ENCODE results near the gene RASL11B. TPM values are rescaled to one million over a fixed set of nuclear protein-coding genes. Genes with fewer than 3 reads are reported as not detected.

RASL11B gene
- total and polyA plus RNA-seq, 10 of the 15 experiments (the other 5 are each of a cell fraction or from before 2014, with no cell fraction given), result 0.06 to 0.45 (median 0.08) TPM; not detected in 5

GRCh38 chr4:52861879-52862616, at the start of gene RASL11B (continued):
- TF ChIP-seq CEBPZ (IDR thresholded peaks at IDR 0.05; ENCODE audit: low read depth, low read length) (no peak), RELB (IDR thresholded peaks at IDR 0.05; ENCODE audit: low read depth) (no peak), E4F1 (IDR thresholded peaks at IDR 0.05; ENCODE audit: borderline replicate concordance, partially characterized antibody) (no peak), STAT3 (IDR thresholded peaks at IDR 0.05; ENCODE audit: low read depth, low read length) (no peak), ELK1 (IDR thresholded peaks at IDR 0.05; ENCODE audit: low read depth, low read length) (no peak), ZNF24 (IDR thresholded peaks at IDR 0.05) (no peak), KAT2A (conservative IDR thresholded peaks at IDR 0.05; ENCODE audit: control insufficient read depth, low read depth, low read length) (no peak), GABPA (IDR thresholded peaks at IDR 0.05; ENCODE audit: low read depth) (no peak), STAT1 (conservative IDR thresholded peaks at IDR 0.05) (no peak), HDGF (IDR thresholded peaks at IDR 0.05) (no peak), NR2C2 (IDR thresholded peaks at IDR 0.05; ENCODE audit: borderline replicate concordance, control insufficient read depth, insufficient read length, low read depth) (no peak), RCOR1 (conservative IDR thresholded peaks at IDR 0.05; ENCODE audit: low read depth, low read length) (no peak)
